Epithelial cell of proximal tubule (primary cell): ENCODE measurements around the gene HMOX1. TPM values are rescaled to one million over a fixed set of nuclear protein-coding genes. Genes with fewer than 3 reads are reported as not detected.

ENCODE experiments used
- DNase-seq: peaks from one replicate; pipeline ENCODE4 v3.0.0-alpha.2; 2011; ENCODE audit warnings: low read depth
- H3K4me3 ChIP-seq: 2 replicates; pipeline ENCODE4 v1.5.1; 2011; ENCODE audit warnings: low read depth, mild to moderate bottlenecking, low read length
- total RNA-seq: library from RNA; depleted of rRNA; stranded (reverse); fragments of >200 nt; gene quantifications from 2 replicates; pipeline ENCODE4 v1.2.3, GENCODE V29; 2015
- TF ChIP-seq, protein P1 (sequence below): conservative IDR thresholded peaks from 2 replicates; pipeline ENCODE4 v1.5.1; 2012; ENCODE audit warnings: low read depth, mild to moderate bottlenecking, low read length

Gene HMOX1
- total RNA-seq, 1 donor from 2014 or later: 21.8 TPM

DNA sequence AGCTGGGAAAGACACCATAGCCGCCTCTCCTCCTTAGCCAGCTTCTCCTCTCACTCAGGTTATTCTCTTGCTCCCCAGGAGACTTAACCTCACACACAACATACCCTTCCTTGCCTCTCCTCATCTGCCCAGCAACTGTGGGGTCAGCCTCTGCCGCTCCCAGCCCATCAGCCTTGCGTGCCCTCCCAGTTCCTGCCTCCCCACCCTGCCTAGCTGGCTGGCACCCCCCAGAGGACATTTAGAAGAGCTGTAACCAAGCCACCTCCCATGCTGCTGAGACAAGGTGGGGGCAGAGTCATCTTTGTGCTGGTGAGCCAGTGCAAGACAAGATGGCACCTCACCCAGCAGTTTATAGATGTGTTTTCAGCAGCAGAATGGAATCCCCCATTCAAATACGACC, 43.0 kb upstream of the HMOX1 start:
- H3K4me3 ChIP-seq: no peak overlapping the region
- no peak for DNase-seq
- TF ChIP-seq, protein P1, sequence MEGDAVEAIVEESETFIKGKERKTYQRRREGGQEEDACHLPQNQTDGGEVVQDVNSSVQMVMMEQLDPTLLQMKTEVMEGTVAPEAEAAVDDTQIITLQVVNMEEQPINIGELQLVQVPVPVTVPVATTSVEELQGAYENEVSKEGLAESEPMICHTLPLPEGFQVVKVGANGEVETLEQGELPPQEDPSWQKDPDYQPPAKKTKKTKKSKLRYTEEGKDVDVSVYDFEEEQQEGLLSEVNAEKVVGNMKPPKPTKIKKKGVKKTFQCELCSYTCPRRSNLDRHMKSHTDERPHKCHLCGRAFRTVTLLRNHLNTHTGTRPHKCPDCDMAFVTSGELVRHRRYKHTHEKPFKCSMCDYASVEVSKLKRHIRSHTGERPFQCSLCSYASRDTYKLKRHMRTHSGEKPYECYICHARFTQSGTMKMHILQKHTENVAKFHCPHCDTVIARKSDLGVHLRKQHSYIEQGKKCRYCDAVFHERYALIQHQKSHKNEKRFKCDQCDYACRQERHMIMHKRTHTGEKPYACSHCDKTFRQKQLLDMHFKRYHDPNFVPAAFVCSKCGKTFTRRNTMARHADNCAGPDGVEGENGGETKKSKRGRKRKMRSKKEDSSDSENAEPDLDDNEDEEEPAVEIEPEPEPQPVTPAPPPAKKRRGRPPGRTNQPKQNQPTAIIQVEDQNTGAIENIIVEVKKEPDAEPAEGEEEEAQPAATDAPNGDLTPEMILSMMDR: peak; percentile 32

DNA sequence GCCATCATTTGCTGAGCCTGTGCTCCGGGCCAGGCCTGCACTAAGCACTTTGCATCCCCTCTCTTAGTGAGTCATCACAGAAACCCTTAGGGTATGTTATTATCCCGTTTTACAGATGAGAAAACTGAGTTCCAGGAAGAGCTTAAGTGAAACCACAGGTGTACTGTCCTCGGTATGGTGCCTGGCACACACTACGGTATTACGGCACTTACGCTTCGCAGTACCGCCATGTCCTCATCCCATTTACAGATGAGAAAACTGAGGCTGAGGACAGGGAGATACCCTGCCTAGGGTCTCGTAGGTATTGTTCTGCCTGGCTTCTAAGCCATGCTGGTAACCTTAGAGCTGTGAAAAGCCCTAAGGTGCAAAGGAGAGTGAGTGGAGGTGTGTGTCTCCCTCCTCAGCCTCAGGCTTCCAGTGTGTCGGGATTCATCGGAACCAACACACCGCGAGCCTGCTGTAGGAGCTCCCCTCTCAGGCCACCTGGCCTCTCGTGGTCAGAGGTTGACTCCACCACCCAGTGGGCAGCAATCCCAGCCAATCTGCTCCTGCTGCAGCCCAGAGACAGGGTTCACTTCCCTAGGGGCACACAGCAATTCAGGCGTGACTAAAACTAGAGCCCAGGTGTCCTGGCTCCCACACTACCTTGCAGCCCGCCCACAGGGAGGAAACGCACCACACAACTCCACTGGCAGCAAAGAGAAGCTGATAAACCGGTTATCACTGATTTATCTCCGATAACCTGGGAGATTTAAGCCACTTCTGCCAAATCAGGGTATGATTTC, 39.6 kb upstream of the HMOX1 start:
- no peak for DNase-seq
- TF ChIP-seq, protein P1: no peak

DNA sequence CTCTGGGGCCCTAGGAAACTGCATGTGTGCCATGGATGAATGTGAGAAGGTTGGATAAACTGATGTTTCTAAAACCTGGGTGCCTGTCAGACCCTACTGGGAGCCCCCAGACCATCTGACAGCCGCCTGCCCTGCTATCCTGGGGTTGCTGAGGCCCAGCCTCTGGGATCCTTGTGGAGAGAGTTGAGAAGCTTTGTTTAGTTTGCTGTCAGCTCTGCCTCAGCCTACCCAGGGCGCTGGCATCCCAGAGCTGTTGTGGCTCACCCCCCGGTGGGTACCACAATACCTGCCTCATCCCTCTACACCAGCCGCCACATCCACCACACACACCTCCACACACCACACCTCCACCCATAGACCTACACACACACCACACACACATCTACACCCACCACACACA, 38.5 kb upstream of the HMOX1 start:
- TF ChIP-seq, protein P1: no peak
- no peak for DNase-seq
- no peak overlapping the region for H3K4me3 ChIP-seq

More for the DNA sequence above, 39.6 kb upstream of the HMOX1 start:
- H3K4me3 ChIP-seq: no peak overlapping the region

DNA sequence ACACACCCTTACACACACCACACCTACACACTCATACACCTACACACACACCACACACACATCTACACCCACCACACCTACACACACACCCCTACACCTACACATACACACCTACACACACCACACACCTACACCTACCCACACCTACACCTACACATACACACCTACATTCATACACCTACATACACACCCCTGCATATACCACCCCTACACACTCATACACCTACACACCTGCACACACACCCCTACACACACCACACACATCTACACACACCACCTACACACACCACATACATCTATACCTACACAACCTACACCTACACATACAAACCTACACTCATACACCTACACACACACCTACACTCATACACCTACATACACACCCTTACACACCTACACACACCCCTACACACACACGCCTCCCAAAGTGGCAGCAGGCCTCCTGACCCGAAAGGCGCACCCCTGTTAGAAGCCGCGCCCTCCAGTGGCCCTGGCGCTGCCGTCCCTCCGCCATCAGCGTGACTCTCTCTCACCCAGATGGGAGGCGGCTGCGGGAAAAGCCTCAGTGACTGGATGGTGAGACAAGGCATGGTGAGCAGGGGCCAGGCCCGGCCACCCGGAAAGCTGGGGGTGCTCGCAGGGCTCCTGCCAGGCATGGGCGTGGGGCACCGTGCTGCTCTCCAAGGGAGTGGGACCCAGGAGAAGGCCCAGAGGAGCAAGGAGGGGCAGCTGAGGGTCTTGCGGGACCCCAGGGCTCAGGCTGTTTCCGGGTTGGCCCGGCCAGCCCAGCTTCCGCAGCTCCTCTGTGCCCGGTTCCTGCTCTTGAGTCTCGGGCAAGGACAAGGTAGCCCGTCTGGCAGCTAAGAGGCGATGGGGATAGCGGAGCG, 37.0 kb upstream of the HMOX1 start:
- no peak for DNase-seq
- TF ChIP-seq, protein P1: no peak

DNA sequence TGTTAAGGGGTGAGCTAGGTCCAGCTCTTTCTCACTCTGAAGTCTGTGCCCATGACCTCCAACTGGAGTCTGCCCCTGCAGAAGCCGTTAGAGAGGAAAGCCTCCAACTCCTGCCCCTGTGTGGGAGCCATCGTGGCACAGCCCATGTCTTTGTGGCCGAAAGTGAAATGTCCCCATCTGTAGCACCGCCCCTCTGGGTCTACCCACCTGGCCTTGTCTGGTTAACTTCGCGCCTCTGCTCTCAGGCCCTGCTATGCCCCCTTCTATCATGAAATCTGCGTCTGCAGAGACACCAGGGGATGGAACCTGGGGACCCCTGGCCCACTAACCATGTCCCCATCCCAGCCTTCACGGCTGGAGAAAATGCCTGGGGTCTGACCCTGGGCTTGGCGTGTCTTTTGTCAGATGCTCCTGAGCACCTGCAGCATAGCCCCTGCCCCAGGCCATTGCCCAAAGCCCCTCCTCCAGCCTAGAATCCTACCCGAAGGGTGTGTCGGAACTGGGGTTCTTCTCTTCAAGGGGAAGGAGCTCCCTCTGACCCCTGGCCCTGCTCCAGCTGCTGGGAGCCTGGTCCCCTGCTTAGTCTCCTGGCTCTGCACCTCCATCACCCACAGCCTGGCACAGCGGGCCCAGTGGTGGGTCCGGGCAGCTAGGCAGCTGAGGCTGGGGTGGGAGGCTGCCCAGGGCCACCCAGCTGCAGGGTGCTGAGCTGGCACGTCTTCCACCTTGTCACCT, 35.8 kb upstream of the HMOX1 start:
- DNase-seq: no peak
- no peak overlapping the region for H3K4me3 ChIP-seq
- TF ChIP-seq, protein P1: no peak

More for the DNA sequence above, 37.0 kb upstream of the HMOX1 start:
- H3K4me3 ChIP-seq: no peak overlapping the region

DNA sequence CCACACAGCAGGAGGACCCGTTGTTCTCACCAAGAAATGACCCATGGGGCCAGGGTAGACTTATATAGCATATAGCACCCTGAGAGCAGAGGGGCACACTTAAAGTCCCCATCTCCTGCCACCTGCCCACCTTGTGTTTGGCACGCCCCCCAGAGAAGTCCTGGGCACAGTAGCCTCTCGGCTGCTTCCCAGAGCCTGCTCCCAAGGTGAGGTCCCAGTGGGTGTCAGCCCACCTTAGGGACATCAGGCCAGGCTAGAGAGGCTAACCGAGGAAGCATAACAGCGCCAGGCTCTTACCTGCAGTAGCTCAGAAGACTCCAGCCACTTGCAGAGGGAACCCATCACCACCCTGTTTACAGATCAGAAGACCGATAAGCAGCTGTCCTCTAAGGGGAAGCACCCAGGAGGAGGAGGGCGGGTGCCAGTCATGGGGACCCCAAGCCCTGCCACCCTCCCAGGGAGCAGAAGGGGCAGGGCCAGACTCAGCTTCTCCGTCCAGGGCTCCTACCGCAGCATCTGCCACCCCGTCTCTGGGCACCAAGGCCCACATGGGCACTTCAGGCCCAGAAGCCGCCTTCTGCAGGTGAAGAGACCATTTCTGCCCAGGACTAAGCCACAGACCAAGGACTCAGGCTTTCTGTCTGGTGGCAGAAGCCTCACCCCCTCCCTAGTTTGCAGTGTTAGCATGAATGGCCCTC, 34.9 kb upstream of the HMOX1 start:
- DNase-seq: no peak
- no peak overlapping the region for H3K4me3 ChIP-seq
- TF ChIP-seq, protein P1: no peak
